ACHN (cell line): Measurements from ENCODE around the gene SPTBN1.
A peak's percentile ranks its signal among the peaks of the same experiment; 100 is the strongest.

Experiments
- DNase-seq: peaks from one replicate; pipeline ENCODE4 v3.0.0-alpha.2; 2015
- in situ Hi-C: cut with HindIII; loops from 2 replicates; pipeline ENCODE4 v1.10.0; 2017; ENCODE audit warnings: low sequenced_read_pairs, low pct_ligation_motif_present, low pct_unique_long_range_greater_than_20kb

SPTBN1 gene

DNA sequence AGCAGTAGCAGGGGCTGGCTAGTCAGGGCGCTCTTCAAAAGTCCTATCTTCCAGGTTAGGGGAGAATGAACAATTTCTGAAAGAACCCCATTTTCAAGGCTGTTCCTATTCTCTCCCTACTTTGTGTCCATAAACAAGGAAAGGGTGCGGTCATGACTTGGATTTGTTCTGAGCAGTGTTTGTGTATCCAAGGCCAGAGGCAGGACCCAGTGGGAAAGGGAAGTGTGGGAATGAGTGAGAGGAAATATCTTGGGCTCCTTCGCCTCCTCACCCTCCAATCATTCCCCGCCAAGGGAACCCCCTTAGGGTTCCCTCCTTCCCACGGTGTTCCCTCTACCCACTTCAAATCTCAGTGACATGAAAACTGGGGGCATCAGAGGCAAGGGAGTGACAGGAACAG, 25.5 kb upstream of the SPTBN1 start:
- in situ Hi-C loops, result no loop called here
- no peak for DNase-seq

DNA sequence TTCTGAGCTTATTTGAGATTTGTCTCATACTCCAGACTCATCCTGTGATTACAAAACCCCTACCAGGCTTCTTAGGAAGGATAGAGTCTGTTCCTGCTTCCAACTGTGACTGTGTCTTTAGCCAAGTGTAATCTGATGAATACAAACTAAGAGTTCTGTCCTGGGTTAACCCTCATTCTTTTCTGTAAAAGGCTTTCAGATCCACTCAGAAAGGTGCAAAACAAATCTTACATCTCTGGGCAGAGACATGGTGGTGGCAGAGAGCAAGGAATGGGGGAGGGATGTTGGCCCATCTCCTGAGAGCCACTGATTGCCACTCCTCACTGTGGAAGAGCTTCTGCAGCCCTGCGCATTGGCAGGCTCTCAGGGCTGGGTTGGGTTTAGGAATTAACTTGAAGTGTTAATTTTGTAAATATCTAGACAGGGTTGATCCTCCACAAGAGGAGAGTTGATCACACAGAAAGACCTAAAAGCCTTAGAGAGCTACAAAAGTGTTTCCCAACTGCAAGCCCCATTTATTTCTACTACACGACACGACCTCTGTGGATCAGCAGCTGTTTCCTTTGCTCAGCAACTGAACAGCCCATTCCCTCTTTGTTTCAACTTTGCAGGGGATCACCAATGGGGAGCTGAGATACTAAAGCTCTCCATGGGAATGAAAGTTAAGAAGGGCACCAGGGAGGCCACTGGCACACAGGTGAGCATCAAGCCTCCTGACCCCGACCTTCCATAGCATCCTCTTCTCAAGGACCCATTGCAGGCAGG, 23.7 kb upstream of the SPTBN1 start:
- no peak for DNase-seq
- in situ Hi-C loops, result no loop called here

- no peak for DNase-seq
Observed at GRCh38 chr2:54434229-54434628, 21.9 kb upstream of the SPTBN1 start.

DNA sequence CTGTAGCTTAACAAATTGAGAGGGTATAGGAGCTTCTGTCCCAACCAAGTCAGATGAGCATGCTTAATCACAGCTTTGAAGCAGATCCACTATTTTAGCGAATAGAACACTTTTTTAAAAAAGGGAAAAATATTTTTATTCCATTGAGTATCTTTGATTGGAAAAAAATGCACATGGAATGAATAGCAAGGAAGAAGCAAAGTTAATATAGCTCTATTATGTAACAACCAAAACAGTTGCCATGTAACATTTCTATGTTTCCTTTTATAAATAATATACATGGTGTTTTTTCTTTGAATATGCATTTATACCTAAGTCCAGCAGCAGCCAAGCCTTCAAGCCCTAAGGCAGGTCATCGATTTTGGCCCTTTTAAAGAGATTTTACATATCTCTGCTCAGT, 21.4 kb upstream of the SPTBN1 start:
- in situ Hi-C loops, result no loop called here
- no peak for DNase-seq

More at GRCh38 chr2:54434229-54434628, 21.9 kb upstream of the SPTBN1 start:
- in situ Hi-C loops, result no loop called here

- in situ Hi-C loops, result no loop called here
Observed at GRCh38 chr2:54435325-54436226, 20.6 kb upstream of the SPTBN1 start.

DNA sequence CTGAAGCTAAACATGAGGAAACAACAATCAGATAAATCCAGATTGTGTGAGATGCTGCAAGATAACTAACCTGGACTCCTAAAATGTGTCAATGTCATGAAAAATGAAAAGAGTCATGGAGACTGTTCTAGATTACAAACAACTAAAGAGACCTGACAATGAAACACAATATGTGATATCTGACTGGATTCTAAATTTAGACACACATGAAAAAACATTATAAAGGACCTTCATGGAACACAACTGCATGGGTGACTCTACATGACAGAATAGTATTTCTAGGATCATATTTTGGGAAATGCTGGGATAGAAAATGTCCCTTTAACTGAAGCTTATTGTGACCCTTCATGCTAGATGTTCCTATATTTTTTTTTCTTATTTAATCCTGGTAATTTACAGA, 18.5 kb upstream of the SPTBN1 start:
- in situ Hi-C loops, result no loop called here
- no peak for DNase-seq

More at GRCh38 chr2:54435325-54436226, 20.6 kb upstream of the SPTBN1 start:
- no peak for DNase-seq

- no peak for DNase-seq
- in situ Hi-C loops, result no loop called here
Observed at GRCh38 chr2:54438271-54438670, 17.9 kb upstream of the SPTBN1 start.

- in situ Hi-C loops, result no loop called here
- DNase-seq, result no peak
Observed at GRCh38 chr2:54439582-54439981, 16.5 kb upstream of the SPTBN1 start.

GRCh38 chr2:54440050-54440449, 16.1 kb upstream of the SPTBN1 start:
- no peak for DNase-seq
- in situ Hi-C loops, result no loop called here

DNA sequence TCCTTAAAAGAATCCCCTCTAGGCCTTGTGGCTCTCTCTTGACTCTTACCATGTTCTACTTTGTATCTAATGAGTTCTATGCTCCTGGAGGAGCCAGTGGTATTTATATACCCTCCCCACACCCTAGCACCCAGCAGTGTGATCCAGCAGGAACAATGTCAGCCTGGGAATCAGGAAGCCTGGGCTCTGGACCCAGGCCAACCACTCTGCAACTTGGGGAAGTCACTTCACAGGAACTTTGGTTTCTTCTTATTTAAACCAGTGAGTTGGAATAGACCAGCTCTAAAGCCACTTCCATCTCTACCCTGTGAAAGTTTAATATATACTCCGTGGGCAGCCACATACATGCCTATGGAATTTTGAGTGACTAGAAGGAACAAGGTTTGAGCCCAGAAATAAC, 11.6 kb upstream of the SPTBN1 start:
- DNase-seq, result peak; percentile 24
- in situ Hi-C loops, result no loop called here

DNA sequence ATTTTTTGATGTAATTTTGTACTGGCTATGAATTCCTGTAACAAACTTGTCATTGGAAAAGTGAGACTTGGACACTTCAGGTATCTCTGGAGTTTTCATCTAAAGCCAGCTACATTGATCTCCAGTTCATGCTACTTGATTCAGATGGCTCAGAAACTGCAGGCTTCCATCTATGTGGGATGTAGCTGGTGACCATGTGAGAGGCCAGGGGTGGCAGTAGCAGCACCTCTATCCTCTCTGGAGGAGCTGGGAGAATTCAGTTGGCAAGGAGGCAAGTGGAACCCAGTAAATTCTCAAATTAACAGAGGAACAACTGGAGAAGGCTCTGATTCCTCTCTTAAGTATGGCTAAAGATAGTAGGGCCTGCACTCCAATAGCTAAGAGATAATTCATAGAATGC, 10.0 kb upstream of the SPTBN1 start:
- no peak for DNase-seq
- in situ Hi-C loops, result no loop called here

- in situ Hi-C loops, result no loop called here
Observed at GRCh38 chr2:54446625-54447024, 9.5 kb upstream of the SPTBN1 start.

DNA sequence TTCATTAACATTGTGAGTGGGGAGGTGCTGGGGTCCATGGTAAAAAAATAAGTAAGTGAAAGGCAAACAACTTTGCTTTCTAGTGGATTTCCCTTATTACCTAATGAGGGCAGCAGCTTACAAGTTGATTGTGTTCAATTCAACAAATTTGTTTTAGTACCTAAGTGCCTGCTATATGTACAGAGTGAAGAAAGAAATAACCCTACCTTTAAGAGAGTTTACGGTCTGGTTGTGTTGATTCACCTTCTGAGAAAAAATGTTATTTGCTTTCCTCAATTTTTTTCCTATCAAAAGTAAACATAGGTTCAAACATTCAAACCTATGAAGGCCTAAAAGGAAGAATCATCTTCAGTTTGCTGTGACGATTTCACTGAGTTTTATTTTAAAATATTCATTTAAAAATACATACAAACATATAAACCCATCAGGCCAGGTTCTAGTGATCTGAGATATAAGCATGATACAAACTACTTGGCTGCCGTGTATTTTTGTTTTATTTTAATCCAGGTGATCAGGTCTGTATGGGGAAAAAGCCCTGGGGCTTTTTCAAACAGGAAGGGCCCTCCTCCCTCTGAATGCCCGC, 1.5 kb upstream of the SPTBN1 start:
- no peak for DNase-seq
- in situ Hi-C loops, result no loop called here

More at GRCh38 chr2:54446625-54447024, 9.5 kb upstream of the SPTBN1 start:
- DNase-seq, result no peak

DNA sequence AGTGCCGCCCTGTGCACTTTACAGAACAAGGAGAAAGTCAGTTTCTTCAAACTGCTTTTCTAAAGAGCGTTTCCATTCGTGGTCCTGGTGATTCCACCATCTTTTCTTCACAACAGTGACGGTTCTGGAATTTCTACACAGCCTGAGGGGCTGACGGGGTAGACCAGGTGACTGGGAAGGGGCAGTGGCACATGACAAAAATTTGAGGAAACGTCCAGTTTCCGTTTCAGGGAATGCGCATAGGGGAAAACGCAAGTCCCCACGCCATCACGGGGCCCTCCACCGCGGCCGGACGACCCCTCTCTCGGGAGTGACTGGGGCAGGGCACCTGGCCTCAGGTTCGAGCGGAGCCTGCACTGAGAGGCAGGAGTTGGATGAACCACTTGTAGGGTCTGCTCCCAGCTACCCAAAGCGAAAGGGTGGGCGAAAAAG, 980 bp upstream of the SPTBN1 start:
- DNase-seq, result peak; percentile 59
- in situ Hi-C loops, result no loop called here

GRCh38 chr2:54456362-54456611, 160 bp downstream of the SPTBN1 start:
- in situ Hi-C loops, result no loop called here
- DNase-seq, result no peak

DNA sequence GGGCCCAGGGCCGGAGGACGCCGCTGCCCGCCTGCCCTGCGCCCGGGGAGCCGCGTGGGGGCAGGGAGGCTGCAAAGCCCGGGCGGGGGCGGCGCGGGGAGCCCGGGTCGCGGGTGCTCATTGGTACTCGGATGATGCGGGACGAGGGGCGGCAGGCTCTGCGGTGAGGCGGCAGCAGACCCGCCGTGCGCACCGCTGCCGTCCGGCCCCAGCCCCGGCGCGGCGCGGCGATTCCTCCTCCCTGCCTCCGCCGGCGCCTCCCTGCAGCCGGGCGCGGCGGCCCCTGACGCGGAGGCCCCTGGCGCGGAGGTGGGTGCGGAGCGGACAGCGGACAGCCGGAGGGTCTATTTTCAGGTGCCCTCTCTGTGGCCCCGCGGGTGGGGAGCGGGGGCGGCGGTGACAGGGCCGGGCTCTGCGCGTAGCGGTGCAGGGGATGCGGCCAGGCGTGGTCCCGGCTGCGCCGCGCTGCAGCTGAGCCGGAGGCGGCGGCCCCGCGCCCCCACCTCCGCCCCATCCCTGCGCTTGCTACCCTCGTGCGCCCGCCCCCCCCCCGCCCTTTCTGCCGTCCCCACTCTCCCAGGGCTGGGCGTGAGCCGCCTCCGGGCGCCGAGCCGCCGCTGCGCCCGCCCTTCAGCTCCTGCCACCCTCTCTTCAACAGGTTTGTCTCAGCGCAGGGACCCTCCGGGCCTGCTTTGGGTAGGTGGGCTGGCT, 640 bp downstream of the SPTBN1 start:
- peak; percentile 62 for DNase-seq
- in situ Hi-C loops, result no loop called here

- peak; percentile 44 for DNase-seq
- in situ Hi-C loops, result no loop called here
Observed at GRCh38 chr2:54457323-54458023, 1.3 kb downstream of the SPTBN1 start.

DNA sequence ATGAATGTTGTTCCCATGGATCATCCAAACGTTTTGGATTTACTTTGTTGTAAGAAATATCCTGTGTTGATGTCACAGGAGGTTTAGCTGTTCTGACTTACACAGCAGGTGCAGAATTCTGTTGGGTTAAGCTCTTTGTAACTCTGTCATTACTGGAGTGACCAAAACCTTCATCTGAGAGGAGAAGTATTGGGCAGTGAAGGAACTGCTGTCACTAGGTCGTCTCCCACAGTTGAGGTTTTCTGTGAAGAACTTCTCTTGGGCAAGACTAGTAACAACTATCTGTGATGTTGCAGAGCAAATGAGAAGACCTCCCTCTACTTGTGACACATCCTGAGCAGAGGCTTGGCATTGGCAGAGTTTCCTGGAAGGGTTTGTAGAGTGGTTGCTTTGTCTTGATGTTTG, 2.9 kb downstream of the SPTBN1 start:
- DNase-seq, result peak; percentile 35
- in situ Hi-C loops, result no loop called here
